Uterus (tissue), 2 donors: ENCODE results near the gene VASP.

Source experiments
- POLR2A ChIP-seq, 2 donors: fragments of 450-650 bp; IDR thresholded peaks; one replicate each; pipeline ENCODE4 v1.6.1; 2016; ENCODE audit warnings: antibody characterized with exemption in 2 of 2, mild to moderate bottlenecking in 1 of 2, moderate library complexity in 1 of 2
- TF ChIP-seq, protein P1 (sequence below), 4 experiments: fragments of 200-600 bp in 2 of 4; fragments of 450-650 bp in 2 of 4; sonication (generic) in 2 of 4; IDR thresholded peaks; one replicate each; pipeline ENCODE4 v1.5.1; 2016 to 2019; ENCODE audit warnings: antibody characterized with exemption in 4 of 4, mild to moderate bottlenecking in 2 of 4, moderate library complexity in 1 of 4

DNA sequence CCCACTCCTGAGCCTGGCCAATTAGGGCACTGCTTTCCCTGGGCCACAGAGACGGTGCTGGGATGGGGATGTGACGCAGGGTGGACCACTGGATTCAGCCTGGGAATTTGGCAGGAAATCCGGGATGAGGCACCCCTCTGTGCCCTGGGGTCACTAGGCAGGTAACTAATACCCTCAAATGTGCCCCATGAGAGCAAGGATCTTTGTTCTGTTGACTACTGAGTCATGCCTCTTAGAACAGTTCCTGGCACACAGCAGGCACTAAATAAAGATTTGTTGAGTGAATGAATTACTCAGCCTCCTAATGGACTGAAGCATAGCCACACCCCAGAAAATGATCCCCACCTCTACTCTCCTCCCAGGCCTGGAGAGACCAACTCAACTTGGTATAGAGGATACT lies 61.5 kb downstream of the VASP start:
- TF ChIP-seq, protein P1, sequence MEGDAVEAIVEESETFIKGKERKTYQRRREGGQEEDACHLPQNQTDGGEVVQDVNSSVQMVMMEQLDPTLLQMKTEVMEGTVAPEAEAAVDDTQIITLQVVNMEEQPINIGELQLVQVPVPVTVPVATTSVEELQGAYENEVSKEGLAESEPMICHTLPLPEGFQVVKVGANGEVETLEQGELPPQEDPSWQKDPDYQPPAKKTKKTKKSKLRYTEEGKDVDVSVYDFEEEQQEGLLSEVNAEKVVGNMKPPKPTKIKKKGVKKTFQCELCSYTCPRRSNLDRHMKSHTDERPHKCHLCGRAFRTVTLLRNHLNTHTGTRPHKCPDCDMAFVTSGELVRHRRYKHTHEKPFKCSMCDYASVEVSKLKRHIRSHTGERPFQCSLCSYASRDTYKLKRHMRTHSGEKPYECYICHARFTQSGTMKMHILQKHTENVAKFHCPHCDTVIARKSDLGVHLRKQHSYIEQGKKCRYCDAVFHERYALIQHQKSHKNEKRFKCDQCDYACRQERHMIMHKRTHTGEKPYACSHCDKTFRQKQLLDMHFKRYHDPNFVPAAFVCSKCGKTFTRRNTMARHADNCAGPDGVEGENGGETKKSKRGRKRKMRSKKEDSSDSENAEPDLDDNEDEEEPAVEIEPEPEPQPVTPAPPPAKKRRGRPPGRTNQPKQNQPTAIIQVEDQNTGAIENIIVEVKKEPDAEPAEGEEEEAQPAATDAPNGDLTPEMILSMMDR (IDR thresholded peaks at IDR 0.05) = no peak
- no peak for TF ChIP-seq POLR2A (IDR thresholded peaks at IDR 0.05)
